K562 (cell line): ENCODE data around the gene IDNK.
"Not testable (repeated sequence)": the region's sequence is repeated elsewhere in the genome, so short reads cannot be mapped to it uniquely, and the experiment has no call there.

ENCODE experiments used
- CBFB ChIP-seq: sonication (generic); formaldehyde crosslinking; IDR thresholded peaks from 2 replicates; pipeline ENCODE4 v1.4.0; 2020; ENCODE audit warnings: mild to moderate bottlenecking, missing genetic modification reagents
- CTCF ChIP-seq, 3 experiments: IDR thresholded peaks in 2 of 3; conservative IDR thresholded peaks in 1 of 3; 2 replicates each; pipeline ENCODE4 v1.5.1; 2011 to 2012; ENCODE audit warnings: low read length in 3 of 3, mild to moderate bottlenecking in 3 of 3, control low read depth in 2 of 3, improper control_type of control experiment in 1 of 3, inconsistent platforms in 1 of 3, low read depth in 1 of 3, mixed read lengths in 1 of 3, moderate library complexity in 1 of 3; ENCODE audit not compliant: insufficient read depth in 2 of 3
- EP300 ChIP-seq: IDR thresholded peaks from 2 replicates; pipeline ENCODE4 v1.6.1; 2012; ENCODE audit warnings: low read length, improper control_type of control experiment
- EZH2 ChIP-seq: IDR thresholded peaks from 2 replicates; pipeline ENCODE4 v1.6.1; 2012; ENCODE audit warnings: low read depth, mild to moderate bottlenecking, inconsistent platforms, low read length, borderline replicate concordance
- HDGF ChIP-seq: fragments of 450-650 bp; IDR thresholded peaks from 2 replicates; pipeline ENCODE4 v1.6.1; 2016
- HINFP ChIP-seq: fragments of 450-650 bp; conservative IDR thresholded peaks from 2 replicates; pipeline ENCODE4 v1.6.1; 2016; ENCODE audit warnings: missing genetic modification characterization, low read depth, mild to moderate bottlenecking, control low read depth, missing compliant biosample characterization
- MAZ ChIP-seq, 2 experiments: fragments of 450-650 bp in 1 of 2; sonication (generic) in 1 of 2; formaldehyde crosslinking; IDR thresholded peaks in 1 of 2; conservative IDR thresholded peaks in 1 of 2; 2 replicates each; pipeline versions ENCODE4 v1.4.0 to v1.5.0; 2020; ENCODE audit warnings: mild to moderate bottlenecking in 1 of 2, missing genetic modification reagents in 1 of 2

GRCh38 chr9:83613298-83613697, 9.6 kb upstream of the IDNK start:
- TF ChIP-seq EZH2; CBFB (CRISPR knock-in tag); EP300; CTCF (IDR thresholded peaks at IDR 0.05 in 2 of 3, conservative IDR thresholded peaks at IDR 0.05 in 1 of 3; ENCODE audit: insufficient read depth in 2 of 3, low read depth in 1 of 3, low read length in 3 of 3); MAZ (CRISPR knock-in tag; conservative IDR thresholded peaks at IDR 0.05 in 1 of 2, IDR thresholded peaks at IDR 0.05 in 1 of 2); HDGF; HINFP (tag): not testable (repeated sequence)
